NCI-H1092 (cell line): ENCODE measurements around the gene CYSLTR2.

Experiments used
- DNase-seq: peaks from one replicate; lab custom pipeline; 2025; lab: John Stamatoyannopoulos, UW

Gene CYSLTR2

DNA sequence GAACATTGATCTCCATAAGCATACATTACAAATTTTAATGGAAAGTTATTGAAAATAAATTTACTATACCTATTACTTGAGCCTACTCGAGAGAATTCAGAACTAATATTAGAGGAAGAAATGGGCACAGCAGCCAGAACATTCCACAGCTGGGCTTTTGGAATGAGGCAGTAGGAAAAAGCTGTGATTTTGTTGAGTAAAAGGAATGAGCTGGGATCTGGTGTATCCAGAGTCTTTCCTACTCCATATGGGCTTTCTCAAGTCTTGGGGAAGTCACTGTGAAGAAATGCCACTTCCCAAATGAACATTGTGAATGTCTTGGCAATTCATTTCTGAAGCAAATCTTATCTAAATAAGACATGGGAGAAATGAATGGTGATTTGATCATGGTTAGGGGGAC is 93.1 kb downstream of the CYSLTR2 start:
- no peak for DNase-seq

DNA sequence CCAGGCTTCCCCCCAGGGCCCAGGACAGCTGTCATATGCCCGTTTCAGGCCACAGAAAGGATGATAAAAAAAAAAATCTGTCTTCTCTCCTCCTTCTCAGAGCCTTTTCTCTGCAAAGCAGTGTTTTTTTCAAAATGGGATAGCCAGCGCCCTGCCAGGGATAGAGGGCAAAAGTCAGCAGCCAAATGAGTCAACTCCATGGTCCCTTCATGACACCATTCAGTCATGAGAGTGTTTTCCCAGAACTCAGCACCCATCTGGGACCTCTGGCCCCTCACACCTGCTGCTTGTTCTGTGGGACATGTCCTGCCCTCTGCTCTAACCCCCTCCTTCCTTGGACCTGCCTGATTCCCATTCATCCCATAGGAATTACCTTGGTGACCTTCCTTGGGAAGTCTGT is 95.0 kb downstream of the CYSLTR2 start:
- DNase-seq: no peak

DNA sequence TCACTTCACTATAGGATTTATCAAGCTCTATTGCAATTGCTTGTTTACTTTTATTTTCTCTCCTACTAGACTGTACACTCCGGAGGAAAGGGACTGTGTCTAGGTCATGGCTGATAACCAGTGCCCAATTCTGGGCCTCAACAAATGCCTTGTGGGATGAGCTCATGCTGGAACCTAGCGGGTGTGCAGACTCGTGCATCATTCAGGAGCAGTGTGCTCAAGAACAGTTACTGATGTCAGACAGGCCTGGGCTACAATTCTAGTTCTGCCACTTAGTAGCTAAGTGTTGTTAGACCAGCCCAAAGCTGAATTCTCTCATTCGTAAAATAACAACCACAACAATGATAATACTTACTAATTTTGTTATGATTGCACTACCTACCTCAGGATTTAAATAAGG is 95.4 kb downstream of the CYSLTR2 start:
- no peak for DNase-seq

GRCh38 chr13:48749699-48750473 is 96.2 kb downstream of the CYSLTR2 start:
- no peak for DNase-seq

- DNase-seq: no peak
Observed at GRCh38 chr13:48750588-48751383, 97.1 kb downstream of the CYSLTR2 start.

- no peak for DNase-seq
Observed at GRCh38 chr13:48760626-48761025, 106.9 kb downstream of the CYSLTR2 start.
